NCI-H748 (cell line): ENCODE results near the gene SERPINA4.
"Not testable (repeated sequence)": the region's sequence is repeated elsewhere in the genome, so short reads cannot be mapped to it uniquely, and the experiment has no call there.

Experiments used
- DNase-seq: peaks from one replicate; lab custom pipeline; 2025; ENCODE audit not compliant: unreplicated experiment; lab: John Stamatoyannopoulos, UW

SERPINA4 gene

DNA sequence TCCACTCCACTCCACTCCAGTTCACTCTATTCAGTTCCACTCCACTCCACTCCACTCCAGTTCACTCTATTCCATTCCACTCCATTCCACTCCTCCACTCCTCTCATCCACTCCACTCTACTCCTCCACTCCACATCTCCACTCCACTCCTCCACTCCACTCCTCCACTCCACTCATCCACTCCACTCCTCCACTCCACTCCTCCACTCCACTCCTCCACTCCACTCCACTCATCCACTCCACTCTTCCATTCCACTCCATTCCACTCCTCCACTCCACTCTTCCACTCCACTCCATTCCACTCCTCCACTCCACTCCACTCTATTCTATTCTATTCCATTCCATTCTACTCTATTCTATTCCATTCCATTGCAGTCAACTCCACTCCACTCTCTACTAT is 29.8 kb downstream of the SERPINA4 start:
- no peak for DNase-seq

DNA sequence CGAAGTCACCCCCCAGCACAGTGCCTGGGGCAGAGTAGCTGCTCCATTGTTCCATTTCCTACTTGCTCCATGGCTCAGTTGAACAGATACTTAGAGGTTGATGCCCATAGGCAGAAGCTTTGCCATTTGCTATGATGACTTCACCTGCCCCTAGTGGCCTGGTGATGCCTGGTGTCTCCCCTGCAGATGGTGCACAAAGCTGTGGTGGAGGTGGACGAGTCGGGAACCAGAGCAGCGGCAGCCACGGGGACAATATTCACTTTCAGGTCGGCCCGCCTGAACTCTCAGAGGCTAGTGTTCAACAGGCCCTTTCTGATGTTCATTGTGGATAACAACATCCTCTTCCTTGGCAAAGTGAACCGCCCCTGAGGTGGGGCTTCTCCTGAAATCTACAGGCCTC is 30.6 kb downstream of the SERPINA4 start:
- no peak for DNase-seq

DNA sequence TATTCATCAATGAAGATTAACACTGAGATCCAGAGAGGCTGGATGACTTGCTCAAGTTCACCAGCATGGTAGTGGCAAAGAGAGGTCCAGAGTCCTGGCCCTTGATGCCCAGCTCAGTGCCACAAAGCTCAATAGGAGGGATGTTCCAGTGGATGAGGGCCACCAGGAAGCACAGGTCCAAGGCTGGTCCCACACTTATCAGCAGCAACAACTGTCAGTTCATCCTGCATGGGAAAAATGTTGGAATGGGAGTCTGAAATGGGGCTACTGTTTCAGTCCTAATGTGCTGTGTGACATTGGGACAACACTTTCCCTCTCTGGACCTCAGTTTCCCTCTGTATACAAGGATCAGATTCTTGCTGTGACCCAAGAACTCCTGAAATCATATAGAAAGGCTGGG is 31.2 kb downstream of the SERPINA4 start:
- DNase-seq, result no peak

DNA sequence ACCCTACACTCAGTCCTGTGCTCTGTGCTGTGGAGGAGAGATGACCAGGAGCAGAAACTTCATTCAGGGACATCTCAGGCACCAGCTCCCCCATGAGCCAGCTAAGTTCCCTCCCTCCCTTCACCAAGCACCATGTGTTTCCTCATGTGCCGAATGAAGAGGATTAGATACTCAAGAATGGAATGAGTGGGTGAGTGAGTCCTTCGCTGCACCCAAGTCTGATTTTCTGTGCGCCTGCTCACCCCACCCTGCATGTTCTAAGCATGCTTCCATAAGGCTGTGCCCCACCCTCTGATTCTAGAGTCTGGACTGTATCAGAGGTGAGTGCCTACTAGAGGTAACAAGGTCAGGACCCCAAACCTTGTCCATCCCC is 32.1 kb downstream of the SERPINA4 start:
- DNase-seq, result no peak

DNA sequence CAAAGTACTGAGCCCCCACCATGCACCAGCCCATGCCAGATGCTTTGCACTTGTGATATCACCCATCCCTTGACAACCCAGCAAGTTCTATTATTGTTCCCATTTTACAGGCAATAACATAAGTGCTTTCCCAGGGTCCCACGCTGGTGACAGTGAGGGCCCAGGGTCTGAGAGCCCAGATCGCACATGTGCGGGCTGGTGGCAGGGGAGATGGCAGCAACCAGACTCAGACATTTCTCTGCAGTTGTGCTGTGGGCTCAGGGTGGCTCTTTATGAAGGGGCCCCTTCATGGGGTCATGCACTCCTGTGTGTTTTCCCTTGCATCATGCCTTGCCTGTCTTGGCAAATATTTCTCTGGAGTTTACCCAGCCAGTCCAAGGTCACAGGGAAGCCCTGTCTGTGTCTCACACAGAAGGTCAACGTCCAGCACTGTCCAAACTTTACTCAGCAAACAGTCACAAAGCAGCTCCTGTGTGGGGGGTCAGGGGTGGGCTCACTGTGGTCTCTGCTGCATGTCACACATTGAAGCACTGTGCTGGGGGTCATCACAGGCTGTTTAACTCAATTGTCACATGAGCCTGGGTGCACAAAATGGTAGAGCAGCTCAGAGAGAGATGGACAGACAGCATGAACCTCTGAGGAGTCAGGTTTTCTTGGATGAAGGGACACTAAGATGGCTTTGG is 32.6 kb downstream of the SERPINA4 start:
- DNase-seq, result no peak

DNA sequence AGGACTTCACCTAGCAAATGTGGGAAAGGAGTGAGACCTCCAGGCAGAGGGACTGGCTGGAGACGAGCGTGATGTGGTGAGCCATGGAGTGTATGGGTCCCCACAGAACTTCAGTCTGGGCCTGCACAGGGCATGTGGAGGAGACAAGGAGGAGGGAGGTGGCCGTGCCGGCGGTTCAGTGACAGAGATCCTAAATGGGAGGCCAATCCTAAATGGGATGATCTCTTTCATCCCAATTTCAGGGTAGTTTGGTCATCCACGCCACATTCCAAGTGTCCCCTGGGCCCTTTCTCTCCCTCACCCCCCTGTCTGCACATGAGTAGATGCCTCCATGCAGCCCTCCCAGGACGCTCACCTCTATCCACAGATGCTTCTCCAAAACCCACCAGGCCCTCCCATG is 33.2 kb downstream of the SERPINA4 start:
- no peak for DNase-seq

DNA sequence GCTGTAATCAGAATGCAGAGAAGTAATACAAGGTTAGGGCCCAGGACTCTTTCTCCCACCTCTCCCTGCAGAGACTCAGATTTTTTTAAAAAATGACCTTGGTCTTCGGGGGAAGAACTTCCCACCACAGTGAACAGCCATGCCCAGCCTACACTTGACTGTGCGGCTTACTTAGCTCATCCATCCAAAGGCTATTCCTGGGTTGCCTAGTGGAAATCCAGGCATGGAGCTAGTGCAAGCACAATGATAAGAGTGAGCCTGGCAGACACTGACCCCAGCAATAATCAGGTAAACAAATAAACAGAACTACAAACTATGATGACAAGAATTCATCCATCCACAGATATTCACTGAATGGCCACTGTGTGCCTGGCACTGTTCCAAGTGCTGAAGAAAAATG is 34.7 kb downstream of the SERPINA4 start:
- DNase-seq, result no peak

DNA sequence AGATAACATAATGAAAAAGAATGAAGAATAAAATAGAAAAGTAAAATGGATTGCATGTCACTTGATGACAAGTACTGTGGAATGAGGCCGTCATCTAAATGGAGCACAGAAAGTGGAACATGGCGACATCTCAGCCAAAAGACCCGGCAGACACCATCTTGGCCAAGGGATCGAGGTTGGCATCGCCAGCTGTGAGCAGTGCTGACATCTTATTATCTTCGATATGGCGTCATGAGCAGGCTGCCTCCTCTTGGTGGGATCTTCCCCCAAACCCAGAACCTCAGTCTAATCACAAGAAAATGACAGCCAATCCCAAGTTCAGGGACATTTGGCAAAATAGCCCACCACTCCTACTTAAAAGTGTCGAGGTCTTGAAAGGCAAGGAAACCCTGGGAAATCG is 35.1 kb downstream of the SERPINA4 start:
- no peak for DNase-seq

DNA sequence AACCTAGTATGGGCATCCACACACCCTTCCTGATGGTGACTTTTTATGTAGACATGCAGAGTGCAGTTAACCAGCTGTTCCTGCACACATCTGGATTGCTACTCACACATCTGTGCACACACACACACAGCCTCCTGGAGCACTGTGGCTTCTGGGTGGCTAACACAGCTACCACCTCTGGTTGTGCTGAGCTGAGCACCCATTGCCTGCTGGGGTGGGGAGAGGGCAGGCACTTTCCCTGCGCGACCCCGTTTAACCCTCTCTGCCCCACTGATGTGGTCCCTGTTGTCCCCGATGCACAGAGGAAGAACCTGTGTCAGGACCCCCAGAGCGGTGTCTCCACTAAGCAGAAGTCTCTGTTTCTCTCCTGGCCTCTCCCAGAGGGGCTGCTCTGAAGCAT is 36.5 kb downstream of the SERPINA4 start:
- DNase-seq, result no peak

DNA sequence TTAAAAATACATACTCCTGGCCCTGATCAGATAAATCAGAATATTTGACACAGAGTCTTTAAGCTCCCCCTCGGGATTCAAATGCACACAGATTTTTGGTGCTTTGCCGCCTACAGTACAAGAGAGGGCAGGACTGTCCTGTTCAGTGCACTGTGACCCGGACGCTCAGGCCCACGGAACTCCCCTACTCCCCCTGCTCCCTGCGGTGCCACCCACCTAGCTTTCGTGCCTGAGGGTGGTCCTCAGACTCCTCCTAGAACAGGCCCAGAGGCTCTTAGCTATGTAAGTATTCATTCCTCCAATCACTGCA is 37.2 kb downstream of the SERPINA4 start:
- DNase-seq, result no peak

DNA sequence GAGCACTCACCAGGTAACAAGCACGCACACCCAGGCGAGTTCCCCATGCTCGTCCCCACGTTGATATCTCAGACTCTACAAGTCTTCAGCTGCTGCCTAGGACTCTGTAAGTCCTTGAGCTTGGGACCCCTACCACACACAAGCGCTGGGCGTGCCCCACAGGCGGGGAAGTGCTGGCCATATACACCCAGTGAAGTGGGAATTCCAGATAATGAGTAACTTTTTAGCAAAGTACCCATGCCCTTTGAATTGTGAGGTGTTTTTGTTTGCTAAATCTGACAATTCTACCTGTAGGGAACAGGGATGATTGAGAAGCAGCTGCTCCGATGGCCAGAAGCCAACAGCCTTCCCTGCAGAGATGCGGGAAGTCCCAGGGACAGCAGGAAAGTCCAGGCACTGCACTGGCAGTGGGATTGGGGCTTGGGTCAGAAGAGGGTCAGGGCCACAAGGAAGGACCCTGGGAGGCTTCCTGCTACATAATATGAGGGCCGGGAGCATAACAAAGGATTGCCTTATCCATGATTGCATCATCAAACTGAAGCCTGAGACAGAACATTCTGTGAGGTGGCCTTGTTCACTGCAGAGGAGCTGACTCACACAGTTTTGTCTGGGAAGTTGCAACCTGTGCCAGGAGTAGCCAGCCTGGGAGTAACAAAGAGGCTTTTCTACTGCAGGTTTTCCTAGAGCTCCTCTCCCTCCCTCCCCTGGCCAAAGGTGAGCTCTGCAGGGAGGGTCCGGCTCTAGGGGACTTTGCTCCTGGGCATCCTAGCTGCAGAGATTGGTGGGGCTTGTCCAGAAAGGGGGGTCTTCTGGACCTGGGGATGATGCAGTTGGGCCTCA is 37.8 kb downstream of the SERPINA4 start:
- DNase-seq, result peak; percentile 39

DNA sequence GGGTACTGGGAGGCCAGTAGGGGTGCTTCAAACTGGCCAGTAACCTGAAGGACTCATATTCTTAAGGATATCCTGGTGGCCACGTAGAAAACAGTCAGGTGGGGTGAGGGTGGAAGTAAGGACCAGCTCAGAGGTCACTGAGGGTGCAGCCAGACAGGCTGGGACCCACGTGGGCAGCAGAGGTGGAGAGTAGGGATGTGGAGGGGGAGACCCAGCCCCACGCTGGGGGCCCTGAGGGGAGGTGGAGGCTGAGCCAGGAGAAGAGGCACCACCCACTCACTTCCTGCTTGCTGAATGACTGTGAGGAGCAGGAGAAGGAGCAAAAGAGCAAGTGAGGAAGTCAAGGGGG is 38.4 kb downstream of the SERPINA4 start:
- no peak for DNase-seq

DNA sequence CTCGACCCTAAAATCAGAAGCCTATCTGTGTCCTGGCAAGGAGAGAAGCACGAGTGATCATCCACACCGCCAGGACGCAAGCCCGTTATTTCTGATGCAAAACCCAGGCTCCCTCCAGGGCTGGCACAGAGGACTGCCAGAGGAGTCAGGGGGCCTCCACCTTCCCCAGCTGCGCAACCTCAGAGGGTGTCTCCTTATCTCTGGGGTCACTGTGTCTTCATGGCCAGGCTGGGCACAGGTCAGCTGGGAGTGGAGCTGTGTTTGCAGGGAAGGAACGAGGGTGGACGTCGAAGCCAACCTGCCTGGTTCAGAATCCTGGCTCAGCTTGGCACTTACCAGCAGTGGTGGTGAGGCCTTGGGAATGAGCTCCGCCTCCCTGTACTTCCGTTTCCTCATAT is 38.9 kb downstream of the SERPINA4 start:
- no peak for DNase-seq

DNA sequence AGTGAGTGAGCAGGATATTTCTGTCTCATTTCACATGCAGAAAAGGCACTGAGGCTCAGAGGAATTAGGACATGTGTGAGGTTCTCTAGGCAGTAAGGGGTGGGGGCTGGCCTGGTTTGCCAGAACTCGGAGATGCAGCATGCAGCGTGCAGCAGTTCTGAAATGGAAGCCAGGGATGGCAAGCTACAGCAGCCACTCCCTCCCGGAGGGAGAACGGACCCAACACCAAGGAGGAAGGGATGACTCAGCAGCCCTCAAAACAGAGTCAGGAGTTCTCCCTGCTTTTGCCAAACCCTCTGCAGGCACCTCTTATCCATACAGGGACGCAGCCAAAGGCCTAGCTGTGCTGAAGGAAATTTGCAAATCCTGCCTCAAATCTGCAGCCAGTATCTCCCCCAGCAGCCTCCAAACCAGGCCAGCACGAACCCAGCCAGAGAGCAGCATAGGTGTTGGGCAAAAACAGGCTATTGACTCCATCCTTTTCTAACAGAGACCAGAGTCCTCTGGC is 40.7 kb downstream of the SERPINA4 start:
- DNase-seq, result no peak

DNA sequence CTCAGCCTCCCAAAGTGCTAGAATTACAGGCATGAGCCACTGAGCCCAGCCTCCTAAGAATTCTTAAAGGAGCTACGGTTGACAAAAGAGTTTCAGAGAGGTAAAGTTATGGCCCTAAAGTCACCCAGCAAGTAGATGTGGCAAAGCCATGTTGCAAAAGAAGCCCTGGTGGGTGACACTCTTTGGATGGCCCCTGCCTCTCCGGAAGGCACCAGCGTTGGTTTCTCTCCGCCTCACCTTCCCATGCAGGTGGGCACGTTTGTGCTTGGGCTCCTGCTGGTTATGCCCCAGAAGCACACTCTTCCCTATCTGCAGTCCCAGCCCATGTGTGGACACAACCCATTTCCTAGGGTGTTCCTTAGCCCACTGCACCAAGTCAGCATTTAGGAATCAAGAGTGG is 41.5 kb downstream of the SERPINA4 start:
- no peak for DNase-seq

DNA sequence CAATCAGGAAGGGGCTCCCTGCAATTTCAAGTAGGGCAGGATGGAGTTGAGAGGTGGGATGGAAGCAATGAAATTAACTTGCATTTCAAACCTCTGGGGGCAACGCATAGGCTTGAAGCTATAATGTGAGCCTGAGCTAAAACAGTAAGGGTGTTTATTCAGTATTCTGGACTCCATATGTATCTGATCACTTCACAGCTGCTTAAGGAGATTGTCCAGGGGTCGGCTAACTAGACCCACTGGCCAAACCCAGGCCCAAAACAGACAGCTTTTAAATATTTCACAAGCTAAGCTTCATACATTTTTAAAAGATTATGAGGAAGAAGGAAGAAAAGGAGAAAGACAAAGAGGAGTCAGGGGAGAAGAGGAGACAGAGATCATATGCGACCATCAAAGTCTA is 44.1 kb downstream of the SERPINA4 start:
- DNase-seq, result no peak

DNA sequence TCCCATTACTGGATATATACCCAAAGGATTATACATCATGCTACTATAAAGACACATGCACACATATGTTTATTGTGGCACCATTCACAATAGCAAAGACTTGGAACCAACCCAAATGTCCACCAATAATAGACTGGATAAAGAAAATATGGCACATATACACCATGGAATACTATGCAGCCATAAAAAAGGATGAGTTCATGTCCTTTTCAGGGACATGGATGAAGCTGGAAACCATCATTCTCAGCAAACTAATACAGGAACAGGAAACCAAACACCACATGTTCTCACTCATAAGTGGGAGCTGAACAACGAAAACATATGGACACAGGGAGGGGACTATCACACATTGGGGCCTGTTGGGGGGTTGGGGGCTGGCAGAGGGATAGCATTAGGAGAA is 47.7 kb downstream of the SERPINA4 start:
- not testable (repeated sequence) for DNase-seq

DNA sequence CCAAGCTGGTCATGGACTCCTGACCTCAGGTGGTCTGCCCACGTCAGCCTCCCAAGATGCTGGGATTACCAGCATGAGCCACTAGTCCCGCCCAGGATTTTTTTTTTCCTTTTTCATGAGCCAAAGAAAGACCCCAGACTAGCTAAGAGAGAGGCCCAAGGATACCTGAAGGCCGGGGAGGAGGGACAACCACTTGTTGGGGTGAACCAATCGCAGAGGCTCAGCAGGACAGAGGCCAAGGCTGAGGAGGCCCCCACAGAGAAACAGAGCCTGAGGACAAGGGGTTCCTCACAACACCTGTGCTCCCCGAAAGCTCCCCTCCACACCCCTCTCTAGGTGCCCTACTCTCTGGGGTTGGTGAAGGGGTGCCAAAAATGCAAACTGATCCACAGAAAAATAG is 49.9 kb downstream of the SERPINA4 start:
- no peak for DNase-seq

DNA sequence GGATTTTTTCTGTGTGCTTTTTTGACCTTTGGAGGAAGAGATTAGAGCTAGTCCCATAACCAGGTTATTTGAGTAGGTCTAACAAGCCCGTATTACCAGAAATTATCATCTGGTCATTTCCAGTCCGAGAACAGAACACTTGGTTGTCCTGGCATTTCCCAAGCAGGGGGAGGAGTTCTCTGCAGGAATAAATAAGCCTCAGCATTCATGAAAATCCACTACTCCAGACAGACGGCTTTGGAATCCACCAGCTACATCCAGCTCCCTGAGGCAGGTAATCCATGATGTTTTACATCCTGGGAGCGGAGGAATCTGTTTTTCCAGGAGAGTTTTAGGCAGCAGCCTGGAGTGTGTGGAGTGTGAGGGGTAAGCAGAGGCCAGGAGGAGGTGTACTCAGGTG is 50.9 kb downstream of the SERPINA4 start, which contains the start of gene SERPINA3:
SERPINA3 (plus strand) TSS at position 218 of the 400 bp plus-strand sequence. CDS start 2,051 bp downstream, outside the sequence.
- no peak for DNase-seq

DNA sequence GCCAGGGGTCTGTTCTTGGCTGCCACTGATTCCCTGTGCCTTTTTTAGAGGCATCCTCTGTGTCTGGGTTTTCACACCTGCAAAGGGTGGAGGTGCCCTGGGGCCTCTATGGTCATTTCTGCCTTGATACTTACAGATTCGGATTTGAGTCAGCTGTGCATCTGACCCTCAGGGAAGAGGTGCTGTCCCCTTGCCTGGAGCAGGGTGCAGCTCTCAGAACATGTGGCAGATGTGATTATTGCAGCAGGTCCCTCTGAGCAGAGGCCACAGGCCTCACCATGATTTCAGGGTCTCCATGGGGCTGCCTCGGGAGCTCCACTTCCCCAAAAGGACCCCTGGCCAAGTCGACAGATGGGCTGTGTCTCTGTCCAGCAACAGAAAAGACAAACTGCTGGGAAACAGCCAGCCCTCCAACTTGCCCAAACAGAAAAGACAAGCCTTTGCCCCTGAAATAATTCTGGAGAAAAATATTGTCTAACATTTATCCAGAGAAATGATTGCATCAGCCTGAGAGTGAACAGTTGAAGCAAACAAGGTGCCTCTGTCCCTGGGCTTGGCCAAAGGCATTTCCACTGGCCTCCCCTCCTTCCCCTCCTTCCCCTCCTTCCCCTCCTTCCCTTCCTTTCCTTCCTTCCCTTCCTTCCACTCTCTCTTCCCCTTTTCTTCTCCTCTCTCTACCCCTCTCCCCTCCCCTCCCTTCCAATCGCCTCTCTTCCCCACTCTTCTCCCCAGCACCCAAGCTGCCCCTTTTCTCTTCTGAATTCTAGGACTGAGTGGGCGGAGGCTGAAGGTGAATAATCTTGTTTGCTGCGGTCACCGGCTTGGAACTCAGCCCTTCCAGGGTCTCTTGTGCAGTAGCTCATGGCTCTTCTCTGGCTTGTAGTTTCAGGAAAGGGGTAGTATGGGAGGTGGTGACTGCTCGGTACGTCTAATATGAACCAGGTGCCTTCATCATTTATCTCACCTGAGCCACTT is 51.6 kb downstream of the SERPINA4 start:
- no peak for DNase-seq
